HG03439 (cell line): ENCODE data around the gene SPSB3.

Experiments used
- ATAC-seq: cut with Tn5 transposase; IDR thresholded peaks from one replicate; pipeline ENCODE4 v1.9.1; 2021; ENCODE audit warnings: mild to moderate bottlenecking, moderate library complexity; ENCODE audit not compliant: unreplicated experiment

The SPSB3 gene

GRCh38 chr16:1765826-1766225, 16.5 kb downstream of the SPSB3 start:
- no peak for ATAC-seq

GRCh38 chr16:1764971-1765370, 17.4 kb downstream of the SPSB3 start:
- ATAC-seq, result no peak

- no peak for ATAC-seq
These were observed 18.6 kb downstream of the SPSB3 start for GRCh38 chr16:1763521-1764511.

GRCh38 chr16:1762879-1763520, 19.4 kb downstream of the SPSB3 start:
- ATAC-seq, result no peak

- no peak for ATAC-seq
These were observed 20.0 kb downstream of the SPSB3 start for GRCh38 chr16:1762196-1762878.

GRCh38 chr16:1761751-1762150, 20.6 kb downstream of the SPSB3 start:
- ATAC-seq, result no peak

- ATAC-seq, result no peak
These were observed 21.5 kb downstream of the SPSB3 start for GRCh38 chr16:1760911-1761310.

- no peak for ATAC-seq
These were observed 22.9 kb downstream of the SPSB3 start for GRCh38 chr16:1759511-1759910.

- ATAC-seq, result no peak
These were observed 23.4 kb downstream of the SPSB3 start for GRCh38 chr16:1758923-1759322.

- no peak for ATAC-seq
These were observed 24.5 kb downstream of the SPSB3 start for GRCh38 chr16:1757714-1758461.

GRCh38 chr16:1754204-1754603, 28.2 kb downstream of the SPSB3 start:
- ATAC-seq, result no peak

- no peak for ATAC-seq
These were observed 29.5 kb downstream of the SPSB3 start for GRCh38 chr16:1752853-1753252.

- ATAC-seq, result no peak
These were observed 30.4 kb downstream of the SPSB3 start for GRCh38 chr16:1751946-1752345.

GRCh38 chr16:1749152-1750117, 32.9 kb downstream of the SPSB3 start:
- ATAC-seq, result no peak

GRCh38 chr16:1747934-1748333, 34.4 kb downstream of the SPSB3 start:
- ATAC-seq, result no peak

- no peak for ATAC-seq
These were observed 35.6 kb downstream of the SPSB3 start for GRCh38 chr16:1746693-1747195.

GRCh38 chr16:1745900-1746692, 36.3 kb downstream of the SPSB3 start:
- no peak for ATAC-seq

- no peak for ATAC-seq
These were observed 37.0 kb downstream of the SPSB3 start for GRCh38 chr16:1745181-1745899.
